ENCODE data around the gene PRR33.

PRR33 gene

GRCh38 chr11:1844221-1845094 is 47.2 kb downstream of the PRR33 start:
- H3K9me2 ChIP-seq (replicated peaks; ENCODE audit: control insufficient read depth, low read length) = no peaks in the 10 kb centered on the region
- H3K4me1 ChIP-seq (ENCODE audit: control insufficient read depth, low read length) = peaks cover 37% of the 10 kb centered on the region
- 0 out of 2 replicates have a peak overlapping the region, but pooled peaks have one; percentile 24 for H3K4me3 ChIP-seq (ENCODE audit: low read length)
- H3F3A ChIP-seq (ENCODE audit: control insufficient read depth, insufficient read depth) = peaks cover 2% of the 10 kb centered on the region; the same call in 1 of the 2 replicates
- H3K36me3 ChIP-seq (ENCODE audit: control insufficient read depth, low read length) = no peaks in the 10 kb centered on the region
- H3K27ac ChIP-seq (ENCODE audit: low read depth, low read length) = no peak overlapping the region
- H3K79me2 ChIP-seq (ENCODE audit: control insufficient read depth, low read length) = no peaks in the 10 kb centered on the region
- peak overlapping the region; percentile 46 for H3K4me2 ChIP-seq (ENCODE audit: low read length)
- H3K9me3 ChIP-seq (ENCODE audit: control insufficient read depth, insufficient read depth, low read length) = no peaks in the 10 kb centered on the region
- no peak for TF ChIP-seq EZH2phosphoT487 (IDR thresholded peaks at IDR 0.05; ENCODE audit: borderline replicate concordance, low read length)
- H3K27me3 ChIP-seq (ENCODE audit: control insufficient read depth, low read length) = peaks cover 9% of the 10 kb centered on the region; the same call in 1 of the 2 replicates
- no peaks in the 10 kb centered on the region for H4K20me1 ChIP-seq (ENCODE audit: control insufficient read depth, insufficient read depth, low read depth, low read length)

- H3F3A ChIP-seq (ENCODE audit: control insufficient read depth, insufficient read depth) = peaks cover 2% of the 10 kb centered on the region; the same call in 1 of the 2 replicates
- H4K20me1 ChIP-seq (ENCODE audit: control insufficient read depth, insufficient read depth, low read depth, low read length) = no peaks in the 10 kb centered on the region
- H3K4me2 ChIP-seq (ENCODE audit: low read length) = no peak overlapping the region
- H3K27me3 ChIP-seq (ENCODE audit: control insufficient read depth, low read length) = peaks cover 9% of the 10 kb centered on the region; the same call in 1 of the 2 replicates
- no peaks in the 10 kb centered on the region for H3K79me2 ChIP-seq (ENCODE audit: control insufficient read depth, low read length)
- no peaks in the 10 kb centered on the region for H3K36me3 ChIP-seq (ENCODE audit: control insufficient read depth, low read length)
- H3K4me1 ChIP-seq (ENCODE audit: control insufficient read depth, low read length) = peaks cover 39% of the 10 kb centered on the region
- no peaks in the 10 kb centered on the region for H3K9me2 ChIP-seq (replicated peaks; ENCODE audit: control insufficient read depth, low read length)
- H3K27ac ChIP-seq (ENCODE audit: low read depth, low read length) = no peak overlapping the region
- no peak overlapping the region for H3K4me3 ChIP-seq (ENCODE audit: low read length)
- no peaks in the 10 kb centered on the region for H3K9me3 ChIP-seq (ENCODE audit: control insufficient read depth, insufficient read depth, low read length)
- TF ChIP-seq EZH2phosphoT487 (IDR thresholded peaks at IDR 0.05; ENCODE audit: borderline replicate concordance, low read length) = no peak
- no peak for TF ChIP-seq CTCF (IDR thresholded peaks at IDR 0.05; ENCODE audit: low read depth, low read length, poor library complexity, severe bottlenecking)
Observed at GRCh38 chr11:1843796-1844195, 47.9 kb downstream of the PRR33 start.

GRCh38 chr11:1843098-1843473 is 48.6 kb downstream of the PRR33 start:
- no peaks in the 10 kb centered on the region for H3K9me3 ChIP-seq (ENCODE audit: control insufficient read depth, insufficient read depth, low read length)
- H3K4me2 ChIP-seq (ENCODE audit: low read length) = no peak overlapping the region
- H3K4me1 ChIP-seq (ENCODE audit: control insufficient read depth, low read length) = peaks cover 46% of the 10 kb centered on the region
- no peaks in the 10 kb centered on the region for H3K9me2 ChIP-seq (replicated peaks; ENCODE audit: control insufficient read depth, low read length)
- peaks cover 2% of the 10 kb centered on the region; the same call in 1 of the 2 replicates for H3F3A ChIP-seq (ENCODE audit: control insufficient read depth, insufficient read depth)
- no peaks in the 10 kb centered on the region for H3K79me2 ChIP-seq (ENCODE audit: control insufficient read depth, low read length)
- TF ChIP-seq EZH2phosphoT487 (IDR thresholded peaks at IDR 0.05; ENCODE audit: borderline replicate concordance, low read length) (no peak), CTCF (IDR thresholded peaks at IDR 0.05; ENCODE audit: low read depth, low read length, poor library complexity, severe bottlenecking) (no peak)
- H3K4me3 ChIP-seq (ENCODE audit: low read length) = no peak overlapping the region
- H3K36me3 ChIP-seq (ENCODE audit: control insufficient read depth, low read length) = no peaks in the 10 kb centered on the region
- peaks cover 9% of the 10 kb centered on the region; the same call in 1 of the 2 replicates for H3K27me3 ChIP-seq (ENCODE audit: control insufficient read depth, low read length)
- H3K27ac ChIP-seq (ENCODE audit: low read depth, low read length) = no peak overlapping the region
- H4K20me1 ChIP-seq (ENCODE audit: control insufficient read depth, insufficient read depth, low read depth, low read length) = no peaks in the 10 kb centered on the region
